ENCODE results near the gene WDR90. TPM values are rescaled to one million over a fixed set of nuclear protein-coding genes. Genes with fewer than 3 reads are reported as not detected.

WDR90 gene
- polyA plus RNA-seq (30.0 and 32.1 TPM in 2 replicates), polyA minus RNA-seq (11.0 and 12.6 TPM in 2 replicates)

- Histone ChIP-seq H3K27ac (ENCODE audit: low read length) (peak within 1 kb of the TSS; percentile 77), H3K27me3 (ENCODE audit: insufficient read depth, low read depth, low read length) (no peaks in the 10 kb centered on the region), H3K4me3 (ENCODE audit: low read length) (peak within 1 kb of the TSS; percentile 91), H3K9me3 (ENCODE audit: low read length) (no peaks in the 10 kb centered on the region), H4K20me1 (ENCODE audit: insufficient read depth) (no peaks in the 10 kb centered on the region), H3F3A (ENCODE audit: insufficient read depth, low read length, poor library complexity, severe bottlenecking) (no peaks in the 10 kb centered on the region), H3K36me3 (ENCODE audit: insufficient read depth, low read length) (no peaks in the 10 kb centered on the region), H2AFZ (ENCODE audit: low read depth, low read length) (peak within 1 kb of the TSS; percentile 45), H3K9me2 (ENCODE audit: insufficient read depth, low read length) (no peaks in the 10 kb centered on the region), H3K4me2 (ENCODE audit: low read length) (peak within 1 kb of the TSS; percentile 95), H3K9ac (ENCODE audit: low read length) (peak within 1 kb of the TSS; percentile 89), H3K79me2 (replicated peaks; ENCODE audit: insufficient read depth, low read length) (no peaks in the 10 kb centered on the region)
- TF ChIP-seq MXI1 (conservative IDR thresholded peaks at IDR 0.05; ENCODE audit: poor library complexity, severe bottlenecking) (peak; percentile 99), REST (IDR thresholded peaks at IDR 0.05; ENCODE audit: borderline replicate concordance) (no peak), RAD21 (conservative IDR thresholded peaks at IDR 0.05) (no peak), EP300 (conservative IDR thresholded peaks at IDR 0.05; ENCODE audit: poor library complexity, severe bottlenecking) (peak; percentile 52), POLR2AphosphoS5 (IDR thresholded peaks at IDR 0.05) (peak; percentile 79), SMC3 (conservative IDR thresholded peaks at IDR 0.05; ENCODE audit: poor library complexity) (no peak), TAF1 (IDR thresholded peaks at IDR 0.05; ENCODE audit: low read depth) (no peak)
- TF ChIP-seq, protein P1, sequence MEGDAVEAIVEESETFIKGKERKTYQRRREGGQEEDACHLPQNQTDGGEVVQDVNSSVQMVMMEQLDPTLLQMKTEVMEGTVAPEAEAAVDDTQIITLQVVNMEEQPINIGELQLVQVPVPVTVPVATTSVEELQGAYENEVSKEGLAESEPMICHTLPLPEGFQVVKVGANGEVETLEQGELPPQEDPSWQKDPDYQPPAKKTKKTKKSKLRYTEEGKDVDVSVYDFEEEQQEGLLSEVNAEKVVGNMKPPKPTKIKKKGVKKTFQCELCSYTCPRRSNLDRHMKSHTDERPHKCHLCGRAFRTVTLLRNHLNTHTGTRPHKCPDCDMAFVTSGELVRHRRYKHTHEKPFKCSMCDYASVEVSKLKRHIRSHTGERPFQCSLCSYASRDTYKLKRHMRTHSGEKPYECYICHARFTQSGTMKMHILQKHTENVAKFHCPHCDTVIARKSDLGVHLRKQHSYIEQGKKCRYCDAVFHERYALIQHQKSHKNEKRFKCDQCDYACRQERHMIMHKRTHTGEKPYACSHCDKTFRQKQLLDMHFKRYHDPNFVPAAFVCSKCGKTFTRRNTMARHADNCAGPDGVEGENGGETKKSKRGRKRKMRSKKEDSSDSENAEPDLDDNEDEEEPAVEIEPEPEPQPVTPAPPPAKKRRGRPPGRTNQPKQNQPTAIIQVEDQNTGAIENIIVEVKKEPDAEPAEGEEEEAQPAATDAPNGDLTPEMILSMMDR (IDR thresholded peaks at IDR 0.05; ENCODE audit: poor library complexity, severe bottlenecking), result peak; percentile 11
Measured at GRCh38 chr16:648781-649589, at the start of gene WDR90. Gene WDR90, plus strand, starts transcription at chr16:649365. Its CDS starts 52 bp downstream, at chr16:649417.

DNA sequence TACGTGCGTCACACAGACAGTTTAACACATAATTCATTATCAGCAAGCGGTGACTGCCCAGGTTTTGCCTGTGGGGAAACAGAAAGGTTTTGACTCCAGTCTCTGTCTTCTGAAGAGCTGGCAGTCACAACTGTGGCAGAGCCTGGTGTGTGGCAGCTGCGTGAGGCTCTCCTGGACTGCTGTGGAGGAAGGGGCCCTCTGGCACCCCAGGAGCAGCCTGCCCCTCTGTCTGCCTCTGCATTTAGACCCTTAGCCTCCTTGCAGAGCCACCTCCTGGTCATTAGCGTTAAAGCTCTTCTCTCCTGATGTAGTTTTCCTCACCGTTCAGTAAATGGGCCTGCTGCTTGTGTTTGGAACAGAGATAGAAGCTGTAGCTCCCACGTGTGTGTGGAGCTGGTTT lies 48.4 kb upstream of the WDR90 start:
- Histone ChIP-seq H3K4me2 (ENCODE audit: low read length) (no peak overlapping the region), H3K9me2 (ENCODE audit: insufficient read depth, low read length) (no peaks in the 10 kb centered on the region), H3K79me2 (replicated peaks; ENCODE audit: insufficient read depth, low read length) (peaks cover 2% of the 10 kb centered on the region), H3K27me3 (ENCODE audit: insufficient read depth, low read depth, low read length) (no peaks in the 10 kb centered on the region), H3K9me3 (ENCODE audit: low read length) (no peaks in the 10 kb centered on the region), H3K27ac (ENCODE audit: low read length) (no peak overlapping the region), H3F3A (ENCODE audit: insufficient read depth, low read length, poor library complexity, severe bottlenecking) (no peaks in the 10 kb centered on the region), H3K36me3 (ENCODE audit: insufficient read depth, low read length) (peaks cover 7% of the 10 kb centered on the region), H3K9ac (ENCODE audit: low read length) (no peak overlapping the region), H2AFZ (ENCODE audit: low read depth, low read length) (no peak overlapping the region), H4K20me1 (ENCODE audit: insufficient read depth) (no peaks in the 10 kb centered on the region), H3K4me3 (ENCODE audit: low read length) (no peak overlapping the region)
- TF ChIP-seq RAD21 (conservative IDR thresholded peaks at IDR 0.05), result no peak

Measured in neural cell (in vitro differentiated cells).